ENCODE data around the gene CNN2. TPM values are rescaled to one million over a fixed set of nuclear protein-coding genes. Genes with fewer than 3 reads are reported as not detected.

Gene CNN2
- total and polyA plus RNA-seq, 2 of the 13 experiments (the other 11 are each of a cell fraction or from before 2014, with no cell fraction given) = 63.6 to 70.0 TPM

DNA sequence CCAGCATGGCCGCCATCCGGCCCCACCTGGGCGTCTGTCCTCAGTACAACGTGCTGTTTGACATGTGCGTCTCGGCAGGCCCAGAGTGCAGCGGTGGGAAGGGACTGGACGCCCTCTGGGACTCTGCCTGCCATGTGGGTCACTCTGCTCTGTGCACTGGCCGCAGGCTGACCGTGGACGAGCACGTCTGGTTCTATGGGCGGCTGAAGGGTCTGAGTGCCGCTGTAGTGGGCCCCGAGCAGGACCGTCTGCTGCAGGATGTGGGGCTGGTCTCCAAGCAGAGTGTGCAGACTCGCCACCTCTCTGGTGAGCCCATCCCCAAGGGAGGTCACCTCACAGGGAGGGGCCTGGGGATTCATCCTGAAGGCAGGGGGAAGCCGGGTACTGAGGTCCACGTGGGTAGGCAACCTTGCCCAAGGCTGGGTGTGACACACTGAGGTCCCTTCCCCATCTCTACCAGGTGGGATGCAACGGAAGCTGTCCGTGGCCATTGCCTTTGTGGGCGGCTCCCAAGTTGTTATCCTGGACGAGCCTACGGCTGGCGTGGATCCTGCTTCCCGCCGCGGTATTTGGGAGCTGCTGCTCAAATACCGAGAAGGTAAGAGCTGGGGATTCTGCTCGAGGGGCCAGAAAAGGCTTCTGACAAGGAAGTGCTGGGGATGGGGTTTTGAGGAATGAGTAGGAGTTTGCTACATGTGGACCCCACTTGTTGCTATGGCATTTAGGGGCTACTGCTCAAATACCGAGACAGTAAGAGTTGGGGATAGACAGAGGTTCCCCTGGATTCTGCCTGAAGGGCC, 24.8 kb downstream of the CNN2 start (continued):
- peak; percentile 72; the same call in 1 of the 2 replicates for TF ChIP-seq TERF1 (CRISPR knock-in tag; IDR thresholded peaks at IDR 0.05)
- 0 out of 2 replicates have a peak, but pooled peaks have one; percentile 35 for TF ChIP-seq ZBED4 (CRISPR knock-in tag; IDR thresholded peaks at IDR 0.05; ENCODE audit: borderline replicate concordance)
- TF ChIP-seq ARHGAP35 (CRISPR knock-in tag; IDR thresholded peaks at IDR 0.05; ENCODE audit: borderline replicate concordance) = 0 out of 2 replicates have a peak, but pooled peaks have one; percentile 24
- peak; percentile 72; the same call in 1 of the 2 replicates for TF ChIP-seq ZNF343 (CRISPR knock-in tag; IDR thresholded peaks at IDR 0.05)

- Histone ChIP-seq H3K27me3 (ENCODE audit: control insufficient read depth in 1 of 2, insufficient read depth in 2 of 2, low read length in 2 of 2) (no peaks in the 10 kb centered on the region), H3K4me1 (ENCODE audit: insufficient read depth, low read length) (peaks cover 26% of the 10 kb centered on the region), H3K36me3 (replicated peaks in 1 of 2; ENCODE audit: control insufficient read depth in 1 of 2, insufficient read depth in 2 of 2, low read length in 2 of 2) (peaks cover 7 to 27% of the 10 kb centered on the region in 2 experiments; a peak in 4 of 5 replicates), H4K20me1 (ENCODE audit: insufficient read depth, low read length) (no peaks in the 10 kb centered on the region), H3K9ac (ENCODE audit: insufficient read depth, low read depth, low read length) (peak overlapping the region; percentile 69), H3K27ac (ENCODE audit: extremely low read length, insufficient read depth, low read length) (peak overlapping the region; percentile 75), H2AFZ (ENCODE audit: low read length) (no peak overlapping the region), H3K4me3 (replicated peaks in 1 of 3; ENCODE audit: insufficient read depth in 1 of 3, low read depth in 2 of 3, low read length in 3 of 3) (peak overlapping the region; percentile 62 to 75 (median 64); a peak in 5 of 6 replicates), H3K9me3 (ENCODE audit: low read length) (no peaks in the 10 kb centered on the region), H3K79me2 (ENCODE audit: insufficient read depth, low read length) (no peaks in the 10 kb centered on the region), H3K4me2 (ENCODE audit: low read depth, low read length) (peak overlapping the region; percentile 85)
- DNase-seq (ENCODE audit: low spot score) = no peak
- ChIA-PET POLR2A (interaction anchor here (0.6 to 1.9 kb wide), 12 partner anchors 9 to 133 kb away, joined by 3 to 9 read pairs (median 4); partner anchors contain the start of genes ABCA7 and ARHGAP45), CTCF (ENCODE audit: low intra/inter-chr PET ratio, low total read pairs) (no interaction called here)
- in situ Hi-C loops (cut with HindIII; ENCODE audit: extremely low pct_ligation_motif_present, low pct_unique_long_range_greater_than_20kb) (no loop called here), intact Hi-C loops (cut with micrococcal nuclease; ENCODE audit: unreplicated experiment) (loop anchor here (10.0 kb wide), 1 partner anchor 53 kb away; the partner anchor contains the start of gene GPX4)
- no TSS peak for BruUV-seq (replicated peaks)
- no peak for FAIRE-seq
- ATAC-seq = peak; percentile 51
- WGBS (ENCODE audit: low lambda C conversion rate) = 13% methylated on average over 3 of the region's 17 CpGs
- TF ChIP-seq KDM5B (CRISPR knock-in tag; IDR thresholded peaks at IDR 0.05; ENCODE audit: borderline replicate concordance) (0 out of 2 replicates have a peak, but pooled peaks have one; percentile 1), MEIS1 (CRISPR knock-in tag; IDR thresholded peaks at IDR 0.05; ENCODE audit: borderline replicate concordance) (0 out of 2 replicates have a peak, but pooled peaks have one; percentile 12), ZNF768 (CRISPR knock-in tag; IDR thresholded peaks at IDR 0.05) (no peak), POGK (CRISPR knock-in tag; conservative IDR thresholded peaks at IDR 0.05) (no peak), SPEN (CRISPR knock-in tag; IDR thresholded peaks at IDR 0.05; ENCODE audit: low read depth) (peak; percentile 52; the same call in 1 of the 2 replicates), RBM39 (IDR thresholded peaks at IDR 0.05; ENCODE audit: low read depth, low read length, poor library complexity, severe bottlenecking) (no peak), NFYB (CRISPR knock-in tag; IDR thresholded peaks at IDR 0.05) (peak; percentile 23; the same call in 1 of the 2 replicates), KLF11 (CRISPR knock-in tag; IDR thresholded peaks at IDR 0.05) (no peak), ATF7 (IDR thresholded peaks at IDR 0.05) (no peak), ATF7 (CRISPR knock-in tag; IDR thresholded peaks at IDR 0.05) (no peak)
Measured at GRCh38 chr19:1051791-1052190, 25.4 kb downstream of the CNN2 start.

Measured in HepG2 (cell line).